Fibroblast of the conjunctiva (primary cell): ENCODE measurements around the gene GLRA3.
"Not testable (repeated sequence)": the region's sequence is repeated elsewhere in the genome, so short reads cannot be mapped to it uniquely, and the experiment has no call there.

Experiments used
- DNase-seq: peaks from one replicate; pipeline ENCODE4 v3.0.0-alpha.2; 2010; ENCODE audit warnings: low read depth

The GLRA3 gene

DNA sequence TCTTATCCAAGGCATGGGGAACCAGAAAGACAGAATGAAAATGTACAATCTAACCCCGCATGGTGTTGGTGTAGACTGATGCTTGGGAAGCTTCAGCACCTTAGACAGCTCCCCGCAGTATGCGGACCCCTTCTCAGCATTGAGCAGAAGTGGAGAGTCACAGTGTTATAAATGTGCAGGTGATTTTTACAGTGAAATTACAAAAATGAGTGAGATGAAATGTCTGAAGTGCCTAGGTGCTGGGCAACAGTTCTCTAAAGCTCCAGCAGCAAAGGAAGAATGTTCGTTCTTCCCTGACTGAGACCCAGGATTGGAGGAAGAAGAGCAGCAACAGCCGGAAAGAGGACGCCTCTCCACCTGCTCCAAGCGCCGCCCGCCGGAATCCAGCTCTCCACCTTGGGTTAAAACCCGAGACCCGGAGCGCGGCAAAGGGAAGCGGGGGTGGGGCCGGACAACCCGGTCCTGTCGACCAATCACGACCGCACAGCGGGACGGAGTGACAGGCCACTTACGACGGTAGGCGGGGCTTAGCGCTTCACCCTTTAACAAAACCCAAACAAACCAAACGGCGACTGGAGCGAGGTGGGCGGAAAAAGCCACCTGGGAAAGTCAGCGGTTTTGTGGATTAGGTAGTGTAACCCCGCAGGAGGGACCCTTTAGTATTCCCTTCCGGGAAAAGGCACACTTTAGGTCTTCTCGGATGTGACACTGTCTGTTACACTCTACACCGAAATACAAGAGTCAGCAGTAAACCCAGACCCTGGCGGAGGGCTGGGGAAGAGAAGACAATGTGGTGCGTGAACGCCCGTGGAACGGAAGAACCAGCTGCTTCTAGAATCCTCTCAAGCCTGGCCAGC, at the start of gene GLRA3:
Gene GLRA3, minus strand, starts transcription at position 403 of the 857 bp plus-strand sequence. CDS start 436 bp downstream, outside the sequence.
- peak; percentile 0 for DNase-seq

GRCh38 chr4:174874898-174875297, 45.9 kb upstream of the GLRA3 start:
- no peak for DNase-seq

GRCh38 chr4:174873931-174874330, 44.9 kb upstream of the GLRA3 start:
- DNase-seq: peak; percentile 0

- DNase-seq: not testable (repeated sequence)
Measured at GRCh38 chr4:174873146-174873545, 44.1 kb upstream of the GLRA3 start.

DNA sequence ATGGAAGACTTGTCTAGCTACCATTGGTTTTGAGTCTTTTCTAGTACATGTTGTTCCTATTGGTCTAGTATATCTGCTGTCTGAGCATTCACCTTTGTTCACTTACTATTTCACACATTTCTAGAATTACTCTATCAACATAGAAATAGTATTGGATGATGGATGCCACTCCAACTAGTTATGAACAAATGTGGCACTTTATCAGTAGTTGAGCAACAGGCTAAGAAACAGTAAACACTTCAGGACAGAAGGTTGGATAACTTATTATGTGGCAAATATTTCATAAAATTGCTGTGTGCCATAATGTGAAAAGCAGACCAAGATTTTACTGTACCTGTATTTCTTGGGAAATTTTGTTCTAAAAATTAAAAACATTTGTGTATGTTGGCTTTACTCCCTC, 42.4 kb upstream of the GLRA3 start:
- DNase-seq: no peak

DNA sequence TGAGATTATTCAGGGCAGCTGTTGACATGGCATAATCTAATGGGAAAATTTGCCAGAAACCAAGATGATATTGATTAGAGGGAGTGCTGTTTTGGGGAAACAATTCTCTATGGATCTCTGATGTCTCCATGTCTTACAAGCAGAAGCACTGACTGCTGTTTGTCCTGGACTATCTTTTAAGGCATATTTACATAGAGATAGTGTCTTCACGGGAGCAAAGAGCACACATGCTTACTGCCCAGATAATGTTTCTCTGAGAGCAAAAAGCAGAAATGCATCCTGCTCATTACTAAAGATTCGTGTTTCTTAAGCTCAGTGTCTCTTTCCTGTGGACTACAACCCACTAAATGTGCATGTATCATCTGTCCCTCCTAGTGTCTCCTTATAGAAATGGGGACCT, 41.3 kb upstream of the GLRA3 start:
- no peak for DNase-seq

DNA sequence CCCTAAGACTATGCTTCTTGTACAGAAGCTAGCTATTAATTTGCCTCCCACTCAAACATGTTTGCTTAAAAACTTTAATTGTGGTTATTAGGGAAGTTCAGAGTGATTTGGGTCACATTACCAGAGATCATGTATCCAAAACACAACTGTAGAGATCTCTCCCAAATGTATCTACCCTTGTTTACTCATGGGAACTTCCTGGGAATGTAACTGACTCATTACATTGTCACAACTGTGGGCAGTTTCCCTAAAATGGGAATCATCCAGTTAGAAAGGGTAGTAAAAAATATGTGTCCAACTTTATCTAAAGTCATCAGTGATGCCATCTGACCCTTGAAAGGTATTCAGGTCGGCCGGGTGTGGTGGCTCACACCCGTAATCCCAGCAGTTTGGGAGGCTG, 40.3 kb upstream of the GLRA3 start:
- no peak for DNase-seq

GRCh38 chr4:174867903-174868302, 38.9 kb upstream of the GLRA3 start:
- DNase-seq: no peak

DNA sequence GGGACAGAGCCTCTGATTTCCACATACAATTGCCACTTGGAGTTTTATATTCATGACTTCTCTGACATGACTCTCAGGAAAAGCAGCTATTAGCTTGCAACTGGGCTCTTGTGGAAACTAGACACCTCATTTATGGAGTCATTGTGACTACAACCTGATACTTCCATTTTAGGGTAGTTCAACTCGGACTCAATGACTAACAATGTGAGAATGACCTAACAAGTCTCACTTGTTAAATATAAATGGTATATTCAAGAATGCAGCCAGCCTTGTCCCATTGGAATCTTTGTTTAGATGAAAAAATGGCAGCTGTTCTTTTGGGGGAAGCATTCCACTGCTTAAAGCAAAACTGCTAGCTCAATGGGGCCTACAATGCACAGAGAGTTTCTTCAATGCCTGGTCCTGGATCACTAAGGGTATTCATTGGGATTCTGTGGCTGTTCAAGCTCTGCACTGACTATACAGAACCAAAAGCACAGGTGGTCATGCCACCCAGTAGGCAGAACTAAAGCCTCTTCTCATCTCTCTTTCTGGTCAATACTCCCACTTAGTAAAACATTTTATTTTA, 36.5 kb upstream of the GLRA3 start:
- DNase-seq: no peak

DNA sequence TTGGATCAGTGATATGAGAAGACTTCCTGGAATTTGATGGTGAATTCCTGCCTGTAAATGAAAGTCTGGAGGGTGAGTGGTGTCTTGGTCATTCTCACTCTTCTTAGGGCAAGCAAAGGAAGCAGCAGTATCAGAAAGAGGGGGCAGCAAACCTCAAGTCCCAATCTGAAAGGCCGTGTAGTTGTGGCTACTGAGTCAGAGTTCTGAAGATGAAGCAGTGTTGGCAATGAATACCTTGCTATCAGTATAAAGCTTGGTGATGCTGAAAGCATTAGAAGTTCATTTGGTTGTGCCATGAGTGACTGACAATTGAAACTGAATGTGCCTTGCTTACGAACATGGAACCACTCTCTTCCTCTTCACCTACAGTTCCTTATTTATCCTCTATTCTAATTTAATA, 35.0 kb upstream of the GLRA3 start:
- no peak for DNase-seq

- no peak for DNase-seq
Measured at GRCh38 chr4:174860588-174860987, 31.5 kb upstream of the GLRA3 start.

DNA sequence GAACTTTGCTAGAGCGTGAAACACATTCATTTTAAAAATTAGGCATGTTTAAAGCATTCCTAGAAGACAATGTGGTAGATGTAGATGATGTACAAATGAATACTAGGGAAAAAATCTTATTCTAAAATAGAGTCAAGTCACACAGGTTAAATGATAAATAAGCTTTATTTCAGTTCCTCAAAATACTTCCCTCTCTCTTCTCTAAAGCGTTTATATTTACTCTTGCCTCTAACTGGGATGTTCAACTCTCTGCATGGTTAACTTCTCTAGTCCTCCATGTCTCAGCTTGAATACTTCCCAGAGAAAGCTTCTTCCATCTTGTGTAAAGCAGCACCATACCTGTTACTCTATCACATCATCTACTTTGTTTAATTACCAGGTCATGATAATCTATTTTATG, 30.9 kb upstream of the GLRA3 start:
- DNase-seq: no peak

DNA sequence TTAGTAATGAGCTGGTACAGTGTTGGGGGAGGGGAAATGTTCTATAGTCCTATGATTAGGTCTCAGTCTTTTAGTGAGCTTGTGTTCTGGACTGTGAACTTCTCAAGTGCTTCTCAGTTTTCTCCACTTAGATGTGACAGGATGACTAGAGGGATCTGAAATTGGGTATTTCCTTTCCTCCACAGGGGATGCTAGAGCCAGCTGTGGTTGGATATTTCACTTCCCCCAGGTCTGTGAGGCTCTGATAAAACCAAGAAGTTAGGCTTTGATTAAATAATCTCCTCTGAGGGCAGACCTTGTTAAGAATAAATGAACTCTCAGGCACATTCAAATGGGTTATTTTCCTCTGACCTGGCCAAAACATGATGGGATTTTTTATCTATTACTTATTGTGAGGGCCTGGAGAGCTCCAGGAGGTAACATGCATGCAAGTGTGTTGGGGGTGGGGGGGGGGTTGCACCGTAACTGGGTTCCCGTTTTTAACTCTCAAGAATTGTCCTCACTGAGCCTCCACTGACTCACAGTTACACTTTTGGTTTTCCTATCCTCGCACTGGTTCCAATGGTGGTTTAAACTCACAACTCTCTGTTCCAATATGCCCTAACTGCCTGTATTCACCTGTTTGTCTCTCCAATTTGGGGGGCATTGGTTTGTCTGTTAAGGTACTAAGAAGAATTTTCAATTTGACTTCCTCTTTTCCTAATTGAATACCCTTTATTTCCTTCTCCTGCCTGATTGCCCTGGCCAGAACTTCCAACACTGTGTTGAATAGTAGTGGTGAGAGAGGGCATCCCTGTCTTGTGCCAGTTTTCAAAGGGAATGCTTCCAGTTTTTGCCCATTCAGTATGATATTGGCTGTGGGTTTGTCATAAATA, 28.1 kb upstream of the GLRA3 start:
- no peak for DNase-seq

DNA sequence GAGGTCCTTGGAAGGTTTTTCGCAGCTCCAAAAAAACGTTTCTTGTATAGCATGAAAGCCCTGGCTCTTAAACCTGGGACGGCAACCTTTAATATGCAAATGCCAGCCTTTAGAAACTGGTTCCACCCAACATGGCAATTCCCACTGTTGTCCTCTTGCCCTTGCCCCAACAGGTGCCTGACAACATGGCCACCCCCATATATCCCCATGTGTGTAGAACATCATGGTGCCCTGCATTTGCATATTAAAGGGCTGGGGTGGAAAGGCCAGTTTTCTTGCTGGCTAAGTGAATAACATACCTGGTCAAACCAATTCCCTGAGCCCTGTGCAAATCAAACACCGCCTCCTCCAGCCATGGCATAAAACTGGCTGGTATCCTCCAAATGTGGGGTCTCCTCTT, 26.0 kb upstream of the GLRA3 start:
- no peak for DNase-seq

GRCh38 chr4:174853629-174854028, 24.6 kb upstream of the GLRA3 start:
- no peak for DNase-seq

DNA sequence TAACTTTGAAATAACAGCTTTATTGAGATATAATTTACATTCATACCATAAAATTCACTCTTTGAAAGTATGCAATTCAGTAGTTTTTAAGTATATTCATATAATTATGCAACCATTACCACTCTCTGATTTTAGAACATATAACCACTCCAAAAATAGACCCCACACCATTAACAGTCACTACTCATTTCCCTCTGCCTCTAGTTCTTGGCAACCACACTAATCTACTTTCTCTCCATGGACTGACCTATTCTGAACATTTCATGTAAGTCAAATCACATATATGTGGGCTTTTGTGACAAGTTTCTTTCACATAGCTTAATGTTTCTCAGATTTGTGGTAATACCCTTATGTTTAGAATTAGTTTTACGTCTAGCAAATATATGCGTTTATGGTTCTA, 19.5 kb upstream of the GLRA3 start:
- no peak for DNase-seq

GRCh38 chr4:174847801-174848427, 18.9 kb upstream of the GLRA3 start:
- DNase-seq: no peak

DNA sequence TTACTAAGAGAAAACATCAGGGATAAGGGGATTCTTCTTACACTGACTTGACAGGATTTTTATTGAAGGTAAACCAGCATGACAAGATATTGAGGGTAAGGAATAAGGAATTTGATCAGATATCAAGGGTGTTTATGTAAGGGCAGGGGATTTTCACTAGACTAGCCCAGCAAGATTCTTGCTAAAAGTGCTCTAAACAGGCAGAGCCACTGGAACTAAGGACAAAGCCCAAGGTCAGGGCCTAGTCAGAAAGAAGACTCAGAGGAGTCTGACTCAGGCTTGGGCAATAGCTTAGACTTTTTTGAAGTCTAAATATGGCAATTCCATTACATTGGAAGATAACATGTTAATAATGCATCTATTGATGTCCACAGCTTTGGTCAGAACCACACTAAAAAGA, 6.5 kb upstream of the GLRA3 start:
- DNase-seq: no peak

DNA sequence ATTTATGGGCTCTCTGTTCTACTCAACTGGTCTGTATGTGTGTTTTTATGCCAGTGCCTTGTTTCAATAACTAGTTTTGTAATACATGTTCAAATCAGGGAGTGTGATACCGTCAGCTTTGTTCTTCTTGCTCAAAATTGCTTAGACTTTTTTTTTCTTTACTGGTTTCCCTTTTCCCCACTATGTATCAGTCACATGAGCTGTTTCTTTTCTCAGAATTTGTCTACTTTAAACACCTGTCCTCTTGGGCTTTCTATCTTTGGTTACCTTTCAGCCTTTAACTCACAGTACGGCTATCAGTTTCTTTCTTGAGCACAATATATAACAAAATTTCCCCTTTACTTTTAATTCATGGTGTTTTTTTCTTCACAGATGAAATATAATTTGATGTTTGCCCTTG, 5.4 kb upstream of the GLRA3 start:
- no peak for DNase-seq

DNA sequence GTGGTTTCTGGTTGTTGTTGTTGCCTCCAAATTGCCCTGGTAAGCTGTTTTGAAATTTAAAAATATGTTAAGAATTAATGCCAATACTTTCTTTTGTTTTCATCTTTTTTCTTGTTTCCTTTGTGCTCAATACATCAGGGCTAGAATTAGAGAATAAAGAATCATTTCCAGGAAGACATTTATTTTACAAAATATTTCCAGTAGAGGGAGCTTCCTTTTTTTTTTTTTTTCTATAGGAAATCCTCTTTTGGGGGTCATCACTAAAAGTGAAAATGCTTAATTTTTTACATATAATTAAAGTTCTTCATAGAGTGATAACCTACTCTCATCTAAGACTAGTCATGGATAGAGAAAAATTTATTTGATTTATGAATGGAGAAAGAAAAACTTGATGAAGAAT, 2.4 kb downstream of the GLRA3 start:
- no peak for DNase-seq

DNA sequence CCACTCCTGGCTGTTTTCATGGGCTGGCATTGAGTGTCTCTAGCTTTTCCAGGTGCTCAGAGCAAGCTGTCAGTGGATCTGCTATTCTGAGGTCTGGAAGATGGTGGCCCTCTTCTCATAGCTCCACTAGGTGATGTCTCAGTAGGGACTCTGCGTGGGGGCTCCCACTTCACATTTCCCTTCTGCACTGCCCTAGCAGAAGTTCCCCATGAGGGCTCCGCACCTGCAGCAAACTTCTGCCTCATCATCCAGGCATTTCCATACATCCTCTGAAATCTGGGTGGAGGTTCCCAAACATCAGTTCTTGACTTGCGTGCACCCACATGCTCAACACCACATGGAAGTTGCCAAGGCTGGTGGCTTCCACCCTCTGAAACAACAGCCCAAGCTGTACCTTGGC, 13.8 kb downstream of the GLRA3 start:
- no peak for DNase-seq

DNA sequence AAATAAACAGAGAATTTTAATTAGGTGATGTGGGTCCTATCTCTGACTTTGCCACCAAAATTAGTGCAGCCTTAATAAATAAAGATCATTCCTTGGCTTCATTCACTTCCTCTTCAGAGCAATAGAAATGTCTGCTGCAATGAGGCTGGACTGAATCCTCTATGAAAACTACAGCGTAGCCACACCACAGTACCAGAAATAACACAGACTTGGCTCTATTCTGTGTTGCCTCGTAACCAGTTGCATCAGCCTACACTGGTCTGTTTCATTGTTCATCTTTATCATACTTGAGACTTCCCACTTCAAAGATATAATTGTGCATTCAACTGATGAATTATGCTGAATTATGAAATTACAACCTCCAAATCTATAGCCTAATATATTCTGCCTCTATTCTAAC, 15.8 kb downstream of the GLRA3 start:
- no peak for DNase-seq
